Measurements from ENCODE around the gene ETS1.

GRCh38 chr11:128506356-128506755, 81.0 kb downstream of the ETS1 start:
- TF ChIP-seq, protein P1, sequence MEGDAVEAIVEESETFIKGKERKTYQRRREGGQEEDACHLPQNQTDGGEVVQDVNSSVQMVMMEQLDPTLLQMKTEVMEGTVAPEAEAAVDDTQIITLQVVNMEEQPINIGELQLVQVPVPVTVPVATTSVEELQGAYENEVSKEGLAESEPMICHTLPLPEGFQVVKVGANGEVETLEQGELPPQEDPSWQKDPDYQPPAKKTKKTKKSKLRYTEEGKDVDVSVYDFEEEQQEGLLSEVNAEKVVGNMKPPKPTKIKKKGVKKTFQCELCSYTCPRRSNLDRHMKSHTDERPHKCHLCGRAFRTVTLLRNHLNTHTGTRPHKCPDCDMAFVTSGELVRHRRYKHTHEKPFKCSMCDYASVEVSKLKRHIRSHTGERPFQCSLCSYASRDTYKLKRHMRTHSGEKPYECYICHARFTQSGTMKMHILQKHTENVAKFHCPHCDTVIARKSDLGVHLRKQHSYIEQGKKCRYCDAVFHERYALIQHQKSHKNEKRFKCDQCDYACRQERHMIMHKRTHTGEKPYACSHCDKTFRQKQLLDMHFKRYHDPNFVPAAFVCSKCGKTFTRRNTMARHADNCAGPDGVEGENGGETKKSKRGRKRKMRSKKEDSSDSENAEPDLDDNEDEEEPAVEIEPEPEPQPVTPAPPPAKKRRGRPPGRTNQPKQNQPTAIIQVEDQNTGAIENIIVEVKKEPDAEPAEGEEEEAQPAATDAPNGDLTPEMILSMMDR (optimal IDR thresholded peaks at IDR 0.05 in 1 of 3, IDR thresholded peaks at IDR 0.05 in 1 of 3, conservative IDR thresholded peaks at IDR 0.05 in 1 of 3; ENCODE audit: extremely low read depth in 1 of 3, insufficient read depth in 2 of 3, low read length in 3 of 3), result no peak
- TF ChIP-seq EZH2 (IDR thresholded peaks at IDR 0.05; ENCODE audit: low read length), result no peak

Measured in keratinocyte (primary cell).